ENCODE measurements around the gene SCGB2B2.

SCGB2B2 gene

DNA sequence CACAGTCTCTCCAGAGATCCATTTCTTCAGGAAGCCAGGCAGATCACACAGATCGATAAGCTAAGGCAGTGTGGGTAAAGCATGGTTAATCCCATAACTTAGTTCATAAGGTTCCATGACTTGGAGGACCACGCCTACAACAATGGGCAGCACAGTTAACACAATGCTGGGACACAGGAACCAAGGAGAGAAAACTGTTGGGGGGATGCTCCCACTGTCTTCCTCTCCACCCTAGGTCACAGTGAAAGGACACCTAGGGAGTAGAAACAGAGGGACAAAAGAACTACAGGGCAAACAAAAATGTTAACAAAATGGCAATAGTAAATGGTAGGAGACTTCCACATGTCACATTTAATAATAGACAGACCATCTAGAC, 36.3 kb upstream of the SCGB2B2 start:
- DNase-seq = no peak
- Histone ChIP-seq H4K12ac (ENCODE audit: low read depth, low read length) (no peak overlapping the region), H4K91ac (ENCODE audit: low read depth, low read length) (no peak overlapping the region), H3K79me2 (ENCODE audit: control insufficient read depth, insufficient read depth, low read length, poor library complexity) (no peaks in the 10 kb centered on the region), H3K4me2 (ENCODE audit: low read length) (no peak overlapping the region), H2AK5ac (ENCODE audit: low read length) (no peak overlapping the region), H3K9ac (ENCODE audit: low read length) (no peak overlapping the region), H3K4ac (ENCODE audit: low read depth, low read length) (no peak overlapping the region), H2BK12ac (ENCODE audit: low read length) (no peak overlapping the region), H3K4me1 (ENCODE audit: control insufficient read depth in 1 of 2, insufficient read depth in 2 of 2, low read length in 2 of 2) (no peaks in the 10 kb centered on the region), H2BK120ac (ENCODE audit: insufficient read depth, low read length, poor library complexity) (no peak overlapping the region), H2AFZ (ENCODE audit: insufficient read depth, low read length, poor library complexity) (no peak overlapping the region), H4K8ac (ENCODE audit: low read depth, low read length) (no peak overlapping the region), H3K4me3 (ENCODE audit: low read depth, low read length) (no peak overlapping the region), H3K23ac (ENCODE audit: low read length) (no peak overlapping the region), H2BK5ac (ENCODE audit: low read depth, low read length, poor library complexity) (no peak overlapping the region), H3K14ac (ENCODE audit: low read length) (no peak overlapping the region), H3K18ac (ENCODE audit: low read length) (no peak overlapping the region), H3K27ac (ENCODE audit: low read depth, low read length) (no peak overlapping the region), H3K36me3 (ENCODE audit: control insufficient read depth in 1 of 2, insufficient read depth in 2 of 2, low read length in 2 of 2) (no peaks in the 10 kb centered on the region), H3K9me3 (ENCODE audit: insufficient read depth, low read depth, low read length) (peaks cover 11% of the 10 kb centered on the region), H3K79me1 (ENCODE audit: low read length) (no peaks in the 10 kb centered on the region), H3K27me3 (ENCODE audit: insufficient read depth, low read length) (no peaks in the 10 kb centered on the region)
- no CpG with 5 or more reads among the region's 2 CpGs for WGBS (ENCODE audit: extremely low coverage, insufficient coverage, insufficient read length)

DNA sequence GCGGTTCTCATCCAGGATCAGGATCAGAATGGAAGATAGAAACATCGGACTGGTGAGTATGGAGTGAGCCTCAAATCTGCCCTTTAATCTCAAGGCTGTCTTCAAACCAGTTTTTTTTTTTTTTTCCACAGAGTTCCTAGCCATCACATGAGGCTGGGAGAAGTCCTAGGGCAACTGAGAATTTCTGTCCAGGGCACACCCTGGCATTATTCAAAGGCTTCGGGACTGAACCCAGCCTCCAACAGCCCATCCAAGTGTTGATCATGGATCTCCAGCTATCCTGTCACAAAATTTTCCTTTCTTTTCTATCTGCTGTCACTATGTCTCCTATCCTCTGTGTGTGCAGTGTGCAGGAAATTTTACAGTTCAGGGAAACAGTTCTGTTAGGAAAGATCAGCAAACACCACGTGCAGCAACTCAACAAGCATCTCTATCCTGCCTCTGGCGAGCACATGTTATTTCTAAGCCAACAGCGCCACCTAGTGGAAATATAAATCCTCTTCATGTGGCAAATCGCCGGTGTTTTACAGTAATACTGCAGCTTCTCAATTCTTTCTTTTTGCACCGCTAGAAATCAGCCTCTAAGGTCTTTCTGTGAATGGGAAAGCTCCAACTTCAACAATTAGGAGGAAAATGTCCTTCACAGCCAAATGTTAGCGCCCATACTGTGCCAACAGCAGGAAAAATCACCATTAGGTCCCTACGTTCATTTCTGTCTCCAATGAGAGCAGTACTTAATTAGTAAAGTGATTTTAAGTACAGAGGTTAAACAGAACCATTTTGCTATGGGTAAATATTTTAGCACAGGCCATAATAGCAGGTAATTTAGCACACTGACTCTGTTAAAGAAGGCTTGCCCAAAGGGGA, 35.7 kb upstream of the SCGB2B2 start:
- DNase-seq = peak; percentile 57 to 89
- WGBS (ENCODE audit: extremely low coverage, insufficient coverage, insufficient read length) = no CpG with 5 or more reads among the region's 11 CpGs
- no peaks in the 10 kb centered on the region for H3K79me1 ChIP-seq (ENCODE audit: low read length)

DNA sequence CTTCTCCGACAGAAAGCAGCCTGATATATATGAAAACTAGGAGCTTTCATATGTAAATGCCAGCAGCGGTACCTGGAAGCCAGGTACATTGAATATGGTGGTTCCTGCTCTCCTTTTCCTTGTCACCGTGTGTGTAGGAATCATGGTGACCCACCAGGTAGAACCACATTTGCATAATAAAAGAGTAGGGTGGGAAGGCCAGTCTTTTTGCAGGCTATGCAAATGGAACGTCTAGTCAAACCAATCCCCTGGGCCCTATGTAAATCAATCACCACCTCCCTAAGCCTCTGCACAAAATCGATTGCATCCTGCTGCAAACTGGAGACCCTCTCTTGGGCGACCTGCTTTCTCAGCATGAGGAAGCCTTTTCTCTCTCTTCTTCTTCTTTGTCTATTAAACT, 34.9 kb upstream of the SCGB2B2 start:
- peaks cover 17% of the 10 kb centered on the region for H3K9me3 ChIP-seq (ENCODE audit: insufficient read depth, low read depth, low read length)
- no peak overlapping the region for H2AK5ac ChIP-seq (ENCODE audit: low read length)
- no peaks in the 10 kb centered on the region for H3K79me1 ChIP-seq (ENCODE audit: low read length)
- H2BK120ac ChIP-seq (ENCODE audit: insufficient read depth, low read length, poor library complexity) = no peak overlapping the region
- H3K4me3 ChIP-seq (ENCODE audit: low read depth, low read length) = no peak overlapping the region
- no peak overlapping the region for H4K91ac ChIP-seq (ENCODE audit: low read depth, low read length)
- H3K4me1 ChIP-seq (ENCODE audit: control insufficient read depth in 1 of 2, insufficient read depth in 2 of 2, low read length in 2 of 2) = no peaks in the 10 kb centered on the region
- H2BK5ac ChIP-seq (ENCODE audit: low read depth, low read length, poor library complexity) = no peak overlapping the region
- no peaks in the 10 kb centered on the region for H3K27me3 ChIP-seq (ENCODE audit: insufficient read depth, low read length)
- no peak overlapping the region for H2BK12ac ChIP-seq (ENCODE audit: low read length)
- H3K4ac ChIP-seq (ENCODE audit: low read depth, low read length) = no peak overlapping the region
- no peak overlapping the region for H2AFZ ChIP-seq (ENCODE audit: insufficient read depth, low read length, poor library complexity)
- no CpG with 5 or more reads among the region's 6 CpGs for WGBS (ENCODE audit: extremely low coverage, insufficient coverage, insufficient read length)
- no peak overlapping the region for H3K14ac ChIP-seq (ENCODE audit: low read length)
- no peak overlapping the region for H4K12ac ChIP-seq (ENCODE audit: low read depth, low read length)
- no peak overlapping the region for H3K23ac ChIP-seq (ENCODE audit: low read length)
- H3K18ac ChIP-seq (ENCODE audit: low read length) = no peak overlapping the region
- no peaks in the 10 kb centered on the region for H3K79me2 ChIP-seq (ENCODE audit: control insufficient read depth, insufficient read depth, low read length, poor library complexity)
- H3K27ac ChIP-seq (ENCODE audit: low read depth, low read length) = no peak overlapping the region
- H3K4me2 ChIP-seq (ENCODE audit: low read length) = no peak overlapping the region
- no peak for DNase-seq
- no peak overlapping the region for H4K8ac ChIP-seq (ENCODE audit: low read depth, low read length)
- H3K9ac ChIP-seq (ENCODE audit: low read length) = no peak overlapping the region
- no peaks in the 10 kb centered on the region for H3K36me3 ChIP-seq (ENCODE audit: control insufficient read depth in 1 of 2, insufficient read depth in 2 of 2, low read length in 2 of 2)

More for the DNA sequence above, 35.7 kb upstream of the SCGB2B2 start:
- Histone ChIP-seq H3K23ac (ENCODE audit: low read length) (no peak overlapping the region), H3K4me2 (ENCODE audit: low read length) (no peak overlapping the region), H3K14ac (ENCODE audit: low read length) (no peak overlapping the region), H2BK120ac (ENCODE audit: insufficient read depth, low read length, poor library complexity) (no peak overlapping the region), H3K9ac (ENCODE audit: low read length) (no peak overlapping the region), H3K27me3 (ENCODE audit: insufficient read depth, low read length) (no peaks in the 10 kb centered on the region), H4K8ac (ENCODE audit: low read depth, low read length) (no peak overlapping the region), H4K12ac (ENCODE audit: low read depth, low read length) (no peak overlapping the region), H2BK5ac (ENCODE audit: low read depth, low read length, poor library complexity) (no peak overlapping the region), H2AFZ (ENCODE audit: insufficient read depth, low read length, poor library complexity) (no peak overlapping the region), H2AK5ac (ENCODE audit: low read length) (no peak overlapping the region), H3K36me3 (ENCODE audit: control insufficient read depth in 1 of 2, insufficient read depth in 2 of 2, low read length in 2 of 2) (no peaks in the 10 kb centered on the region), H3K18ac (ENCODE audit: low read length) (no peak overlapping the region), H3K4ac (ENCODE audit: low read depth, low read length) (no peak overlapping the region), H3K79me2 (ENCODE audit: control insufficient read depth, insufficient read depth, low read length, poor library complexity) (no peaks in the 10 kb centered on the region), H4K91ac (ENCODE audit: low read depth, low read length) (no peak overlapping the region), H3K4me1 (ENCODE audit: control insufficient read depth in 1 of 2, insufficient read depth in 2 of 2, low read length in 2 of 2) (no peaks in the 10 kb centered on the region), H2BK12ac (ENCODE audit: low read length) (no peak overlapping the region), H3K27ac (ENCODE audit: low read depth, low read length) (no peak overlapping the region), H3K4me3 (ENCODE audit: low read depth, low read length) (no peak overlapping the region), H3K9me3 (ENCODE audit: insufficient read depth, low read depth, low read length) (peaks cover 15% of the 10 kb centered on the region)

DNA sequence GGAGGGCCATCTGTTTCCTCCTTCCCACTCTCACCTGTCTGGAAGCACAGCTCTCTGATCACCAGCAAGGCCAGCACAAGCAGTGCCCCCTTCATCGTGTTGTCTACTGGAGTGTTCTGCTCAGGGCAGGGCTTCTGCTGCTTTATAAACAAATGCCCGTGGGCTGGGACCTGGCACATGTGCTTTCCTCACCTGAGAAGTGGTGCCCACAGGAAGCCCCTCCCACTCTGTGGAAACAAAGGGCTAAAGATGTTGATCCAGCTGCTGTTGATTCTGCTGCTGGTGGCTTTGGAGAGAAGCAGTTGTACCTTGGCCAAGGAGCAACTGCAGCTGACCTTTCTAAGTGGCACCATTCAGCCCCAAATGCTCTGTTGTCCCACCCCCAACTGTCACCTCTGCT, 30.7 kb upstream of the SCGB2B2 start:
- Histone ChIP-seq H2AK5ac (ENCODE audit: low read length) (no peak overlapping the region), H4K12ac (ENCODE audit: low read depth, low read length) (no peak overlapping the region), H3K4ac (ENCODE audit: low read depth, low read length) (no peak overlapping the region), H3K9me3 (ENCODE audit: insufficient read depth, low read depth, low read length) (peaks cover 17% of the 10 kb centered on the region), H3K27ac (ENCODE audit: low read depth, low read length) (no peak overlapping the region), H3K36me3 (ENCODE audit: control insufficient read depth in 1 of 2, insufficient read depth in 2 of 2, low read length in 2 of 2) (no peaks in the 10 kb centered on the region), H3K9ac (ENCODE audit: low read length) (no peak overlapping the region), H3K23ac (ENCODE audit: low read length) (no peak overlapping the region), H4K8ac (ENCODE audit: low read depth, low read length) (no peak overlapping the region), H3K4me3 (ENCODE audit: low read depth, low read length) (no peak overlapping the region), H2BK5ac (ENCODE audit: low read depth, low read length, poor library complexity) (no peak overlapping the region), H2BK12ac (ENCODE audit: low read length) (no peak overlapping the region), H3K79me1 (ENCODE audit: low read length) (no peaks in the 10 kb centered on the region), H2AFZ (ENCODE audit: insufficient read depth, low read length, poor library complexity) (no peak overlapping the region), H3K14ac (ENCODE audit: low read length) (no peak overlapping the region), H2BK120ac (ENCODE audit: insufficient read depth, low read length, poor library complexity) (no peak overlapping the region), H3K27me3 (ENCODE audit: insufficient read depth, low read length) (no peaks in the 10 kb centered on the region), H3K4me2 (ENCODE audit: low read length) (no peak overlapping the region), H4K91ac (ENCODE audit: low read depth, low read length) (no peak overlapping the region), H3K79me2 (ENCODE audit: control insufficient read depth, insufficient read depth, low read length, poor library complexity) (no peaks in the 10 kb centered on the region), H3K4me1 (ENCODE audit: control insufficient read depth in 1 of 2, insufficient read depth in 2 of 2, low read length in 2 of 2) (no peaks in the 10 kb centered on the region), H3K18ac (ENCODE audit: low read length) (no peak overlapping the region)
- DNase-seq = no peak
- no CpG with 5 or more reads among the region's 2 CpGs for whole genome bisulfite sequencing (ENCODE audit: extremely low coverage, insufficient coverage, insufficient read length)
